Large intestine (tissue), 12 donors: ENCODE data around the gene ALKBH2. TPM values are rescaled to one million over a fixed set of nuclear protein-coding genes. Genes with fewer than 3 reads are reported as not detected.

Experiments used
- DNase-seq, 2 donors: peaks; one replicate each; pipeline versions ENCODE4 v3.0.0 to v3.0.0-alpha.2; 2013
- H3K27ac ChIP-seq: one replicate; pipeline ENCODE4 v1.5.1; 2013; ENCODE audit warnings: low read length
- H3K27me3 ChIP-seq: 2 replicates; pipeline ENCODE4 v1.6.1; 2013; ENCODE audit warnings: low read length; ENCODE audit not compliant: control insufficient read depth, insufficient read depth
- H3K36me3 ChIP-seq: 2 replicates; pipeline ENCODE4 v1.6.1; 2013; ENCODE audit warnings: low read length; ENCODE audit not compliant: control insufficient read depth, insufficient read depth
- H3K4me1 ChIP-seq: one replicate; pipeline ENCODE4 v1.6.1; 2013; ENCODE audit warnings: low read length; ENCODE audit not compliant: control insufficient read depth, insufficient read depth
- H3K4me3 ChIP-seq: one replicate; pipeline ENCODE4 v1.5.1; 2013; ENCODE audit warnings: low read length
- H3K9me3 ChIP-seq: one replicate; pipeline ENCODE4 v1.6.1; 2013; ENCODE audit warnings: mild to moderate bottlenecking, low read depth, low read length, moderate library complexity; ENCODE audit not compliant: control insufficient read depth
- WGBS: methylation state at CpG from one replicate; pipeline ENCODE4 v1.1.5; 2013; ENCODE audit warnings: low lambda C conversion rate; ENCODE audit not compliant: insufficient coverage; 5-methylcytosine and 5-hydroxymethylcytosine counted together
- long read RNA-seq, 11 donors: transcript quantifications; one replicate each; lab custom pipeline, GENCODE V29; 2026
- polyA plus RNA-seq: library from polyadenylated mRNA; unstranded; fragments of 120-200 nt; gene quantifications from one replicate; pipeline ENCODE4 v1.2.1, GENCODE V29; 2013

The ALKBH2 gene
- polyA plus RNA-seq: 17.9 TPM
- long read RNA-seq, donor 1, partial matches to known transcripts: 0 of 4 reads
- long read RNA-seq, donor 1, other reads (novel, unspliced or antisense): 0 of 4 reads
- long read RNA-seq, donor 2, partial matches to known transcripts: 0 of 7 reads
- long read RNA-seq, donor 2, other reads (novel, unspliced or antisense): 0 of 7 reads
- long read RNA-seq, donor 3: 0 reads
- long read RNA-seq, donor 4: 0 reads
- long read RNA-seq, donor 5, transcript ALKBH2-202 (4 exons, 1,159 nt): major isoform, 5 of 6 reads
- long read RNA-seq, donor 5, partial matches to known transcripts: 0 of 6 reads
- long read RNA-seq, donor 5, other reads (novel, unspliced or antisense): 0 of 6 reads
- long read RNA-seq, donor 6, partial matches to known transcripts: 0 of 7 reads
- long read RNA-seq, donor 6, other reads (novel, unspliced or antisense): 0 of 7 reads
- long read RNA-seq, donor 7, partial matches to known transcripts: 0 of 5 reads
- long read RNA-seq, donor 7, other reads (novel, unspliced or antisense): 0 of 5 reads
- long read RNA-seq, donor 8, transcript ALKBH2-202 (4 exons, 1,159 nt): major isoform, 5 of 7 reads
- long read RNA-seq, donor 8, partial matches to known transcripts: 0 of 7 reads
- long read RNA-seq, donor 8, other reads (novel, unspliced or antisense): 0 of 7 reads
- long read RNA-seq, donor 9, partial matches to known transcripts: 0 of 2 reads
- long read RNA-seq, donor 9, other reads (novel, unspliced or antisense): 0 of 2 reads
- long read RNA-seq, donor 10, partial matches to known transcripts: 0 of 9 reads
- long read RNA-seq, donor 10, other reads (novel, unspliced or antisense): 0 of 9 reads
- long read RNA-seq, donor 11, partial matches to known transcripts: 0 of 4 reads
- long read RNA-seq, donor 11, other reads (novel, unspliced or antisense): 0 of 4 reads

DNA sequence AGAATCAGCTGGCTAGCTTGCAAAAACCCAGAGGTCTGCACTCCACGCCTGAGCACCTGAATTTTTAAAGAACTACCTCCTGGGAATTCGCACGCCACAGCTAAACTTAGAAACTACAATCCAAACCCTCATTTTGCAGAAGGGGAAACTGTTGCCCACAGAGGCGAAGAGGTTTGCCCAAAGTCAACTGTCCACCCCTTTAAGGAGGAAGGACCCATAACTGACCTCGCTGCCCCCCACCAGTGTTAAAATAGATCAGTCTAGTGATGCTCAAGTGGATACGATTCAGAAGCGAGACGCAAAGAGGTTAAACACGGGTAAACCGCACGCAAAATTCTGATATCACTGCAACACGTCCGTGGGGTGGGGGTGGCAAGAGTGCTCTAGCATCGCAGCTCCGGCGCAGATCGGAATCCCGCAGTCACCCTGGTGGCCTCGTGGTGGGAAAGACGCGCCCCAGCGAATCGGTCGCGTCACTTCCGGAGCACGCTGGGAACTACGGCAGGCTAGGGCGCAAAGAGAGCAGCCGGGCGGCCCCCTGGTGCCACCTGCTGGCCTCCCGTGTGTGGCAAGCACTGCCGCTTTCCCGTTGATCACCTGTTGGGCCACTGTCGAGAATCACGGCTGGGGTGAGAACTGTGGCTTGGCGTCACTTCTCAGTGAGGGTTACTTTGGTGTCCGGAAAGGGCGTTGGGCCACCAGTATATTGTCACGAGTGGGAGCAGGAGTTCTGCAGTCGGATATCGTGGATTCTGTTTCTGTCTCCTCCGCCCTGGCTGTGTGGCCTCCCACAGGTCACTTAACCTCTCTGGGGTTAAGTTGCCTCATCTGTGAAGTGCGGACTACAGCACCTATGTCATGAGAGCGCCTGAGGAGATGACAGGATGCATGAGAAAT, at the start of gene ALKBH2:
TSS of gene ALKBH2 (minus strand) at position 451 of the 897 bp plus-strand sequence. CDS start 686 bp downstream, outside the sequence.
- H3K36me3 ChIP-seq: peaks cover 17% of the 10 kb centered on the region
- H3K9me3 ChIP-seq: no peaks in the 10 kb centered on the region
- H3K27me3 ChIP-seq: no peaks in the 10 kb centered on the region
- H3K27ac ChIP-seq: no peak within 1 kb of the TSS
- H3K4me3 ChIP-seq: peak within 1 kb of the TSS; percentile 54
- WGBS: 60% methylated on average over 1 of the region's 45 CpGs
- DNase-seq: peak; percentile 93 to 94
- peaks cover 10% of the 10 kb centered on the region for H3K4me1 ChIP-seq

GRCh38 chr12:109140560-109140959, 47.3 kb upstream of the ALKBH2 start:
- no peaks in the 10 kb centered on the region for H3K27me3 ChIP-seq
- H3K4me3 ChIP-seq: no peak overlapping the region
- H3K36me3 ChIP-seq: peaks cover 2% of the 10 kb centered on the region
- no peak for DNase-seq
- no peak overlapping the region for H3K27ac ChIP-seq
- no peaks in the 10 kb centered on the region for H3K4me1 ChIP-seq
- no CpG with 5 or more reads among the region's 4 CpGs for WGBS
- no peaks in the 10 kb centered on the region for H3K9me3 ChIP-seq

DNA sequence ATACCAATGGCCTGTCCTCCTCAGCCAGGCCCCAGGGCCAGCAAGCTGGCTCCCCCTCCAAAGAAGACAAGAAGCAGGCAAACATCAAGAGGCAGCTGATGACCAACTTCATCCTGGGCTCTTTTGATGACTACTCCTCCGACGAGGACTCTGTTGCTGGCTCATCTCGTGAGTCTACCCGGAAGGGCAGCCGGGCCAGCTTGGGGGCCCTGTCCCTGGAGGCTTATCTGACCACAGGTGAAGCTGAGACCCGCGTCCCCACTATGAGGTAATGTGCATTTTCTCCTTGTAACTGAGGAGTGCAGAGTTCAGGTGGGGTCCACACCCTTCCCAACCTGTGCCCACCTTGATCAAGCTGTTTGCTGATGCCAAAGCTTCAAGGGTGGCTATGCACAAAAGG, 46.5 kb upstream of the ALKBH2 start:
- Histone ChIP-seq H3K27ac (no peak overlapping the region), H3K4me1 (no peaks in the 10 kb centered on the region), H3K36me3 (peaks cover 2% of the 10 kb centered on the region), H3K9me3 (no peaks in the 10 kb centered on the region), H3K27me3 (no peaks in the 10 kb centered on the region), H3K4me3 (no peak overlapping the region)
- WGBS: no CpG with 5 or more reads among the region's 7 CpGs
- DNase-seq: no peak

GRCh38 chr12:109139360-109139759, 46.1 kb upstream of the ALKBH2 start:
- WGBS: no CpG with 5 or more reads among the region's 9 CpGs
- no peaks in the 10 kb centered on the region for H3K4me1 ChIP-seq
- H3K36me3 ChIP-seq: peaks cover 2% of the 10 kb centered on the region
- H3K4me3 ChIP-seq: no peak overlapping the region
- DNase-seq: no peak
- no peaks in the 10 kb centered on the region for H3K27me3 ChIP-seq
- no peaks in the 10 kb centered on the region for H3K9me3 ChIP-seq
- H3K27ac ChIP-seq: no peak overlapping the region

DNA sequence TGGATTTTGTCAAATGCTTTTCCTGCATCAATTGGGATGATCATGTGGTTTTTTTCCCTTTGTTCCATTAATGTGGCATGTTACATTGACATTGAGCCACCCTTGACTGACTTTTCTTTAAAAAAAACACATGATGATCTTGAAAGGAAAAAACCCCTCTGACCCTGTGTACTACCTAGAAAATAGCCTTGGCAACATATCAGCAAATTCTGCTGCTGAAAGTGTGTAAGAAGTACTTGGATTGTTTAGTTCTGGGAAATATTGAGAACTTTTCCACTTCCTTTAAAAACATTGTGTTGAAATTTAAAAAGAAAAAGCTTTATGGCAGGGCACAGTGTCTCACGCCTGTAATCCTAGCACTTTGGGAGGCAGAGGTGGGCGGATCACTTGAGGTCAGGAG, 43.8 kb upstream of the ALKBH2 start:
- Histone ChIP-seq H3K36me3 (peaks cover 2% of the 10 kb centered on the region), H3K27ac (no peak overlapping the region), H3K4me3 (no peak overlapping the region), H3K27me3 (no peaks in the 10 kb centered on the region), H3K9me3 (no peaks in the 10 kb centered on the region), H3K4me1 (no peaks in the 10 kb centered on the region)
- no CpG with 5 or more reads among the region's 2 CpGs for WGBS
- no peak for DNase-seq

DNA sequence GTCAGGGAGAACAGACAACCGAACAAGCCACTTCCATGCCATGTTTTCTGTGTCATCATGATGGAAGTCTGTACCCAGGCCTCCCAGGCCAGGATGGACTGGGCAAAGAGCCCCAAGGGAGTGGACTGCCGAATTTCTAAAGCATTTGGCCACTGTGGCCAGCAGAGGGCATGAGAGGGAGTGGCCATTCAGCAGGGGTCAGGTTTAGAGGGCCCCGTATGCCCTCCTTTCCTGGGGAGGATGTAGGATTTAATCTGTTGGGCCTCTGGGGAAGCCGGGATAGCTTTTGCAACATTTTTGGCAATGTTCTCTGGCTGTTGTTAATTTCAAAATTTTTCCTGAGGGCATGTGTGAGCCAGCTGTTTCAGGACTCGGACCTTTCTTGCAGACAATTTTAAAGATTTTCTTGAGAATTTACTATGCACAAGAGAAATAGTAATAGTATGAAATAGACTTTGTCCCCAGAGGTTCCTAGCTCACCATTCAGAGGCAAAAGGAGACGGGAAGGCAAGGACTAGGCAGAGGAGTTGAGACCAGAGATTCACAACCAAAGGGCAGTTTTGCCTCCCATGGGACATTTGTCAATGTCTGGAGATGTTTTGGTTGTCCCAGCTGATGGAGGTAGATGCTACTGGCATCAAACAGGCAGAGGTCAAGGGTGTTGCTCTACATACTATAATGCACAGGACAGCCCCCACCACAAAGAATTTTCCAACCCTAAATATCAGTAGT, 41.1 kb upstream of the ALKBH2 start:
- no peaks in the 10 kb centered on the region for H3K9me3 ChIP-seq
- H3K4me1 ChIP-seq: no peaks in the 10 kb centered on the region
- no peaks in the 10 kb centered on the region for H3K27me3 ChIP-seq
- WGBS: 40% methylated on average over 1 of the region's 6 CpGs
- no peak overlapping the region for H3K27ac ChIP-seq
- DNase-seq: no peak
- no peaks in the 10 kb centered on the region for H3K36me3 ChIP-seq
- no peak overlapping the region for H3K4me3 ChIP-seq

DNA sequence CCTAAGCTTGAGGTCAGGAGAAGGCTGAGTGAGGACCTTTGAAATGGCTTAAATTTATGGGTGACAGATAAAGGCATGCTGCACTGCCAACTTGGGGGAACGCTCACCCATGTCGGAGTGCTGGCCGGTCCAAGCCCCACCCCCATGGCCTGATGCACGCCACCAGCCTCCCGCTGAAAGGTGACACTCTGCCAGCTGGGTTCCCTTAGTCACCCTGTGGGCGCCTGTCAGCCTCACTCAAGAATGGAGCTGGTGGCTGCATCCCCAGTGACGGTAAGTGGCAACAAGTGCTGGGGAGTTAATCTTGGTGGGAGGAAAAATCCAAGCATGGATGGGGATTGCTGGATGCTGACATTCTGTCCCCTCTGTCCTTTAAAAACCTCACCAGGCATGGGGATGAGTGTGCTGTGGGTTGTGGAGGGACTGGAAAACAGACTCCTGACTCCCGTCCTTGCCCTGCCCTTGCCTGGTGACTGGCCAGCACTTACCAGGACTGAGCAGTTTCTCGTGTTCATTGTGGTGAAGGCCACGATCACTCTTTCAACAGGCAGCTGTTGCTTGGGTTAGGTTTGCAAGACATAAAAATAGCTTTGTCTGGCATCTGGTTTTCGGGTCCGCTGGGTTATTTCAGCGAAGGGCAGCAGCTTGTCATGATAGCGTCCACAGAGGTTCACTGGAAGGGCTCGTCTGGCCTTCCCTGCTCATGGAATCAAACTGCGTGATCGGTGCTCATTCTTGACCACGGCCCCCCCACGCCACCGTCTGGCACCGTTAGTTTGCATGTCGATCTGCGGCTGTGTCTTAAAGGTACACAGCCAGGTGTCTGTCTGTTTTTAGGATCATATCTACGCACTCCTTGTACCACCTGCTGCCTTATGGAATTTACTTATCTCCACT, 38.1 kb upstream of the ALKBH2 start:
- no CpG with 5 or more reads among the region's 24 CpGs for WGBS
- DNase-seq: no peak

DNA sequence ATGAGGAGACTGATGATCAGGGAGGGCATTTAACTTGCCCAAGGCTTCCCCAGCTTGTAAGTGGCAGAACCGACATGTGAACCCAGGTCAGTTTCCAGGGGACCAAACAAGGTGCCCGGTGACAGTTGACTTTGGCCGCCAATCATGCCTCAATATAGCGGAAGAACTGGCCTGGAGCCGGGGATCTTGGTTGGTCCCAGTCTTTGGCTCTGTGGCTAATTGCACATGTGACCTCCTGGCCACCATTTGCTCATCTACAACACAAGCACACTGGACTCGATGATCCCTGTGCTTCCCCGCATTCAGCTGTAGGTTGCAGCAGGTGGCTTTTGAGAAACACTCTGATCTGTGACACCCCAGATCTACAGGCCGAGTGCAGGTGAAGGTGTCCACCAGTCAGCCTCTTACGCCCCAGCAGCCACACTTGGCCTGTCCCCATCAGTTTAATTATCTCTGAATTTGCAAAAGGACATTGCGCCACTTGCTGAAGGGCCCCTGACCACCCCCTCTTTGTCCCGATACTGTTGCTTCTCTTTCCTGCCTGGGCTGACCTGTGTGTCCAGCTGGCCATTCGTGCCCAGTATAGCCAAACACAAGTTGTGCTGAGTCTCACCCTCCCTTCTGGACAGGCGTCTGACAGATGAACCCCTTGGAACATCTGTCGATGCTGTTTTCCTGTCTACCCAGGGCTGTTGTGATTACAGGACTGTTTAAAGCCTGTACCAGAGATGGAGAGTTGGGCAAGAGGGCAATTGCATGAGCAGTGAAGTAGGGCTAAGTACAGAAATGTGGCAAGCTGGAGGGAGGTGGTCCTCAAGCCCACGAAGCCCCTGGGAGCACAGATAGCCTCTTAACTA, 37.3 kb upstream of the ALKBH2 start:
- no peak for DNase-seq
- WGBS: no CpG with 5 or more reads among the region's 15 CpGs
- Histone ChIP-seq H3K9me3 (no peaks in the 10 kb centered on the region), H3K36me3 (no peaks in the 10 kb centered on the region), H3K4me1 (no peaks in the 10 kb centered on the region), H3K4me3 (no peak overlapping the region), H3K27ac (no peak overlapping the region), H3K27me3 (no peaks in the 10 kb centered on the region)

More for the DNA sequence above, 38.1 kb upstream of the ALKBH2 start:
- Histone ChIP-seq H3K4me1 (no peaks in the 10 kb centered on the region), H3K27ac (no peak overlapping the region), H3K36me3 (no peaks in the 10 kb centered on the region), H3K27me3 (no peaks in the 10 kb centered on the region), H3K9me3 (no peaks in the 10 kb centered on the region), H3K4me3 (no peak overlapping the region)
